Psoas muscle (tissue), 8 donors: ENCODE results near the gene WASF2. TPM values are rescaled to one million over a fixed set of nuclear protein-coding genes. Genes with fewer than 3 reads are reported as not detected.

Source experiments
- ATAC-seq, 4 donors: fragments of 200-7000 bp; cut with Tn5 transposase; one replicate each; pipeline ENCODE4 v1.9.1; 2020; ENCODE audit warnings: moderate library complexity in 3 of 4, mild to moderate bottlenecking in 2 of 4
- DNase-seq, 2 donors: peaks; one replicate each; pipeline ENCODE4 v3.0.0-alpha.2; 2020
- H3K27ac ChIP-seq: fragments of 200-600 bp; one replicate; pipeline ENCODE4 v1.8.0; 2022
- H3K27me3 ChIP-seq, 3 donors: fragments of 200-600 bp in 1 of 3; one replicate each; pipeline versions ENCODE4 v1.6.1 to v1.8.0; 2013 to 2022; ENCODE audit warnings: low read length in 2 of 3, mild to moderate bottlenecking in 2 of 3, moderate library complexity in 1 of 3; ENCODE audit not compliant: insufficient read depth in 3 of 3
- H3K36me3 ChIP-seq, 2 donors: fragments of 200-600 bp in 1 of 2; one replicate each; pipeline versions ENCODE4 v1.6.1 to v1.8.0; 2013 to 2022; ENCODE audit warnings: low read depth in 1 of 2, mild to moderate bottlenecking in 1 of 2, moderate library complexity in 1 of 2; ENCODE audit not compliant: insufficient read depth in 1 of 2
- H3K4me1 ChIP-seq: fragments of 200-600 bp; one replicate; pipeline ENCODE4 v1.8.0; 2022
- H3K4me3 ChIP-seq: fragments of 200-600 bp; one replicate; pipeline ENCODE4 v1.8.0; 2022; ENCODE audit warnings: mild to moderate bottlenecking
- H3K9me3 ChIP-seq: fragments of 200-600 bp; one replicate; pipeline ENCODE4 v1.8.0; 2022
- WGBS, 3 donors: extraction: QIAGEN DNeasy Blood & Tissue Kit; methylation state at CpG; one replicate each; pipeline versions ENCODE4 v1.1.6 to v1.1.7; 2013; 5-methylcytosine and 5-hydroxymethylcytosine counted together
- intact Hi-C, 2 donors: fragments of 100-400 bp; cut with DNase I; formaldehyde crosslinking; loops; one replicate each; pipeline versions ENCODE4 v1.11.0 to v1.14.2; 2022
- polyA plus RNA-seq, 3 donors: library from polyadenylated mRNA; stranded (reverse); fragments of 200-250 nt; gene quantifications; one replicate each; pipeline ENCODE4 v1.2.3, GENCODE V29; 2013
- total RNA-seq, 4 donors: library from RNA; stranded (reverse); fragmentation: NEBNext Ultra II Directional in 2 of 4; extraction: Animal tissue kit (Norgen Biotek cat#: 25700) in 2 of 4; gene quantifications; one replicate each; pipeline versions ENCODE4 v1.2.1 to v1.2.4, GENCODE V29; 2021 to 2023
- TF ChIP-seq, protein P1 (sequence below): fragments of 200-600 bp; IDR thresholded peaks from one replicate; pipeline ENCODE4 v1.8.0; 2022; ENCODE audit warnings: antibody characterized with exemption
- donor health status: healthy with polysubstance abuse.
- donor health status: DM: no; HTN: no; CAD: no; lungs with moderate emphysema.
- donor health status: Bipolar disorder and iron deficiency.
- donor health status: healthy.
- donor health status: DM: yes; HTN: yes; CAD: no.
- donor health status: DM: no; HTN: no; CAD: no.
- donor health status: DM: no; HTN: no; CAD: no.
- donor health status: DM: yes; HTN: yes; CAD: no.

The WASF2 gene
- total and polyA plus RNA-seq, 7 donors = 7.9 to 40.6 (median 29.4) TPM

DNA sequence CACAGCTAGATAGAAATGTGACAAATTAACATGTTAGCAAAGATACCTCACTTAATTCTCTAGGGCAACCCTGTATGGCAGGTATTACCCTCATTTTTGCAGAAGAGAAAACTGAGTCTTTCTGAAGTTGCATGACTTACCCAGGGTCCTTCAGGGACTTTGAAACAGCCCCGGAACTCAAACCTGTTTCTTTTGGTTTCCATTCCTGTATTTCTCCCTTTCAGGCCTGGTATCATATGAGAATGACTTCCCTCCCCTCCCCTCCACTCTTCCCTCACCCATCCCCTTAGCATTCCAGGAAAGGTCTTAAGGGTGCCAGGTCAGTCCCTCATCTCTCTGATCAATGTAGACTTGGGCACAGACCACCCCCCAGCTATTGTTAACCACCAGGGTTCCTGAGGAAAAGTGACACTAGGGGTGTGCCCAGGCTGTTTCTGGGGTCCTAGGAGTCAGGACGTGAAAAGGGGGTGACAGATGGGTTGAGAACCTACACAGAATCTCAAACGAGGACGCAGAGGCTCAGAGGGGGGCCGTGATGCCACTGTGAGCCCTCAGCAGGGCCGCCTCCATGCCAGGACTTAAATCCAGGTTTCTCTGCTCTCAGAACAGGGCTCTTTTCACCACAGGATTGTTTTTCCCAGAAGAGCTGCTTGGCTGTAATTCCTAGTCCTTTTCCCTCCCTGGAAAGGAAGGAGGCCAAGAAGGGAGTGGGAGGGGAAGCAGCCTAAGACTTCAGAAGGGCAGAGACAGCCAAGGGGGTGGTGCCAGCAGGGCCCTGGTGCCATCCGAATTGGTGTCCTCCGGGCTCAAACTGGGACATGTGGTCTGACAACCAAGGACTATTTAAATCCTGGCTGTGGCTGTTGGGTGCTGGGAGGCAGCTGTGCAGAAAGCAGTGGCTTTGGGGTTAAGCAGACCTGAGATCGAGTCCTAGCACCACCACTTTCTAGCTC lies 2.1 kb upstream of the WASF2 start:
- Histone ChIP-seq H3K27ac (peak overlapping the region; percentile 99), H3K4me3 (peak overlapping the region; percentile 8), H3K27me3 (no peaks in the 10 kb centered on the region), H3K9me3 (no peaks in the 10 kb centered on the region), H3K4me1 (peaks cover 19% of the 10 kb centered on the region), H3K36me3 (no peaks in the 10 kb centered on the region)
- intact Hi-C loops = loop anchor here in 1 of 2 donors (5.0 kb wide), 2 partner anchors 50 to 115 kb away; no protein-coding TSS in a partner anchor
- TF ChIP-seq, protein P1, sequence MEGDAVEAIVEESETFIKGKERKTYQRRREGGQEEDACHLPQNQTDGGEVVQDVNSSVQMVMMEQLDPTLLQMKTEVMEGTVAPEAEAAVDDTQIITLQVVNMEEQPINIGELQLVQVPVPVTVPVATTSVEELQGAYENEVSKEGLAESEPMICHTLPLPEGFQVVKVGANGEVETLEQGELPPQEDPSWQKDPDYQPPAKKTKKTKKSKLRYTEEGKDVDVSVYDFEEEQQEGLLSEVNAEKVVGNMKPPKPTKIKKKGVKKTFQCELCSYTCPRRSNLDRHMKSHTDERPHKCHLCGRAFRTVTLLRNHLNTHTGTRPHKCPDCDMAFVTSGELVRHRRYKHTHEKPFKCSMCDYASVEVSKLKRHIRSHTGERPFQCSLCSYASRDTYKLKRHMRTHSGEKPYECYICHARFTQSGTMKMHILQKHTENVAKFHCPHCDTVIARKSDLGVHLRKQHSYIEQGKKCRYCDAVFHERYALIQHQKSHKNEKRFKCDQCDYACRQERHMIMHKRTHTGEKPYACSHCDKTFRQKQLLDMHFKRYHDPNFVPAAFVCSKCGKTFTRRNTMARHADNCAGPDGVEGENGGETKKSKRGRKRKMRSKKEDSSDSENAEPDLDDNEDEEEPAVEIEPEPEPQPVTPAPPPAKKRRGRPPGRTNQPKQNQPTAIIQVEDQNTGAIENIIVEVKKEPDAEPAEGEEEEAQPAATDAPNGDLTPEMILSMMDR = no peak
- WGBS, 3 donors = 16 to 28% (median 22%) methylated on average over 9 of the region's 9 CpGs
- ATAC-seq (peak in 3 of 4 donors; percentile 16 to 54 (median 20)), DNase-seq (peak; percentile 41 to 77)

DNA sequence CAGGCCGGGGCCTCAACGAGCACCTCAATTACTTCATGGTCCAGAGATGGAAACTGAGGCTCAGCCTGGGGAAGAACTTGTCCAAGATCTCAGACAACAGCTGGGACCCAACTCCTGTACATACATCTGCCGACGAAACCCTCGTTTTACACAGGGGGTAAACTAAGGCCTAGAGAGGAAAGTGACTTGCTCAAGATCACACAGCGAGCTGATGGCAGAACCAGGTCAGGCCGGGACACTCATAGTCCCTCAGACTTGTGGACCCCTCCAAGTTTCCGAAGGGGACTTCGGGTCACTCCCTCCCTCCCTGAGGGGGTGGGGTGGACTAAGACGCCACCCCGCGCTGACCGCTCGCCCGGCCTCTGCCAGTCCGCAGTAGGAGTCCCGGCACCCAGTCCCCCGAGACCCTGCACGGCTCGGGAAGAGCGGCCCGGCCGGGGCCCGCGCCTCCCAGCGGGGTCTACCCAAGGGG lies 430 bp downstream of the WASF2 start:
- Histone ChIP-seq H3K9me3 (no peaks in the 10 kb centered on the region), H3K4me3 (peak overlapping the region; percentile 94), H3K27me3 (no peaks in the 10 kb centered on the region), H3K27ac (peak overlapping the region; percentile 99), H3K36me3 (no peaks in the 10 kb centered on the region), H3K4me1 (peaks cover 33% of the 10 kb centered on the region)
- 0% methylated on average over 16 to 26 of the region's 26 CpGs for WGBS, 3 donors
- DNase-seq (no peak), ATAC-seq (peak; percentile 33 to 52 (median 45))
- TF ChIP-seq, protein P1 = no peak
- intact Hi-C loops = no loop called here

DNA sequence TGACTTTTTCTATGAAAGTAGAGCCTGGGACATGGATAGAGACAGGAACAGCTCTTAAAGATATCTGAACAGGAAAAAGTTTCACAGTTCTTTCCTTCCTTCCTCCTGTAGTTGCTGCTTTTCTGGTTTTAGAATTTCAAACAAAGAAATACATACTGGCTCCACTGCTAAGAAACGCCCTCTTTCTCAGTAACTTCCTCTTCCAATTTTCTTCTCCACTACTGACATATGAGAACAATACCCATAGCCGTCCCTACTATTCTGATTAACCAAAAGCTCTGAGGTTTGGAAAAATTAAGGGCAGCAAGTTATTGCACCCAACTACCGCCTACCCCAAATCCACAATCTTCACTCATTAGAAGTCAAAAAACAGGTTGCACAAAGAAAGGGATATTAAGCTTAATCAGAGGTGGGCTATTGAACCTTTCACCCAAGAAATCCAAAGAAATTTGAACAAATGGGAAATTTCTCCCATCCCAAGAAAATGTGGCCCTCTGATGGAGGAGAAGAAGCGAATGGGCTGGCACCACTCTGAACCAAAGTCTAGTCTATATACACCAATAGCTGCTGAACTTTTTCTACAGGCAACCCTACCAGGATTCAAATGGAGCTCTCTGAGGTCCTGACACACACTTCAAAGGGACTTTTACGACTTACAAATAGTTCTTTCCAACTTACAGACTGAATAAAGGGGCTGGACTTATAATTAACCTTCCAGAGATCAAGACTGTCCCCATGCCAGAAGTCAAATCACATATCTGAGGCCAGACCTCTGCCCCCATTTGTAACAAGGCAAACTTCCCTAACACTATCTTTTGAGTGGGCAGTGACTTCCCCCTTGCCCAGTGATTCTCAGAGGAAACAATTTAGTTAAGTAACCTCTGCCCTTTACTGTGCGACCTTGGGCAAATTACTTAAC lies 1.7 kb downstream of the WASF2 start:
- H3K27ac ChIP-seq = peak overlapping the region; percentile 73

DNA sequence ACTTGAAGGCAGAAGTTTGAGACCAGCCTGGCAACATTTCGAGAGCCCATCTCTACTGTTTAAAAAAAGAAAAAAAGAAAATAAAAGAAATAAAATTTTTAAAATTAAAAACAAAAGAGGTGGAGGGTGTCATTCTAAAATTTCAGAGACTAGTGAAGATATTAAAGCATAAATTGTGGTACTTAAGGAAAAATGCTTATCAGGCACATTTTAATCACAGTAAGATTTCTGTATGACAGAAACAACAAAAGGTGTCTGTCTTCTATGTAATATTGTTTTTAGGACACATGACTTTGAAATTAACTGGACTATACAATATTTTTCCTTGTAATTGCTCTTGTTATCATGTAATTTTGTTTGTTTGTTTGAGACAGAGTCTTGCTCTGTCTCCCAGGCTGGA lies 4.6 kb downstream of the WASF2 start:
- Histone ChIP-seq H3K9me3 (no peaks in the 10 kb centered on the region), H3K36me3 (no peaks in the 10 kb centered on the region), H3K27ac (peak overlapping the region; percentile 21), H3K4me3 (no peak overlapping the region), H3K27me3 (no peaks in the 10 kb centered on the region), H3K4me1 (peaks cover 49% of the 10 kb centered on the region)
- DNase-seq = no peak
- intact Hi-C loops = no loop called here
- no peak for ATAC-seq
- TF ChIP-seq, protein P1 = no peak
- WGBS, 3 donors = 94 to 100% (median 94%) methylated on average over 1 of the region's 1 CpG

More for the DNA sequence above, 1.7 kb downstream of the WASF2 start:
- Histone ChIP-seq H3K4me1 (peaks cover 41% of the 10 kb centered on the region), H3K9me3 (no peaks in the 10 kb centered on the region), H3K27me3 (no peaks in the 10 kb centered on the region), H3K4me3 (peak overlapping the region; percentile 94), H3K36me3 (no peaks in the 10 kb centered on the region)
- ATAC-seq (no peak), DNase-seq (no peak)
- 17 to 23% (median 18%) methylated on average over 6 of the region's 6 CpGs for WGBS, 3 donors
- intact Hi-C loops = loop anchor here in 1 of 2 donors (1.0 kb wide), 1 partner anchor 71 kb away; no protein-coding TSS in a partner anchor
- TF ChIP-seq, protein P1 = no peak
